NB4 (cell line): ENCODE measurements around the gene DIP2C.

ENCODE experiments used
- MAX ChIP-seq: IDR thresholded peaks from 2 replicates; pipeline ENCODE4 v1.6.1; 2011; ENCODE audit warnings: low read depth, low read length
- TF ChIP-seq, protein P1 (sequence below): IDR thresholded peaks from one replicate; pipeline ENCODE4 v1.5.1; 2012; ENCODE audit warnings: low read depth, low read length

DNA sequence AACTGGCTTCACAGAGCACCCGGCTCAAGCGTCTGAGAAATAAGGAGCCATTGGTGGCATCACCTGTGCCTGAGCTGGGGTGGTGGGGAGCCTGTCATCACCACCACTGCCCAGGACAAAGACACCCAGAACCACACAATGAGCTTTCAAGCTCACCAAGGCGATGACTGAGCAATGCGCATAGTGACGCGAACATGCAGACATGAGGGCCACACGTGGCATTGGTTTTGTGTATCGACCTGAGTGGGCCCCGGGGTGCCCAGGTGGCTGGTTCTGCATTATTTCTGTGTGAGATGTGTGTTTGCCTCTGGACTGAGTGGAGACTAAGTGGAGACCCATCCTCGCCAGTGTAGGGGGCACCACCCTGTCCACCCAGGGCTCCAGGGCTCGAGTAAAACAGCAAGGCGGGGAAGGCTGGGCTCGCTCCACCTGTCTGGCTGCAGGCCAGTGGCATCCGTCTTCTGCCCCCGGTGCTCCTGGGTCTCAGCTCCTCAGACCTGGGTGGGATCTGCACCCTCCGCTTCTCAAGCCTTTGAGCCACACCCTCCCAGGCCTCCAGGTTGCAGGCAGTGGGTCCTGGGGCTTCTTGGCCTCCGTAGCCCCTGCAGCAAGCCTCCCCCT is 92.6 kb downstream of the DIP2C start:
- no peak for TF ChIP-seq MAX
- TF ChIP-seq, protein P1, sequence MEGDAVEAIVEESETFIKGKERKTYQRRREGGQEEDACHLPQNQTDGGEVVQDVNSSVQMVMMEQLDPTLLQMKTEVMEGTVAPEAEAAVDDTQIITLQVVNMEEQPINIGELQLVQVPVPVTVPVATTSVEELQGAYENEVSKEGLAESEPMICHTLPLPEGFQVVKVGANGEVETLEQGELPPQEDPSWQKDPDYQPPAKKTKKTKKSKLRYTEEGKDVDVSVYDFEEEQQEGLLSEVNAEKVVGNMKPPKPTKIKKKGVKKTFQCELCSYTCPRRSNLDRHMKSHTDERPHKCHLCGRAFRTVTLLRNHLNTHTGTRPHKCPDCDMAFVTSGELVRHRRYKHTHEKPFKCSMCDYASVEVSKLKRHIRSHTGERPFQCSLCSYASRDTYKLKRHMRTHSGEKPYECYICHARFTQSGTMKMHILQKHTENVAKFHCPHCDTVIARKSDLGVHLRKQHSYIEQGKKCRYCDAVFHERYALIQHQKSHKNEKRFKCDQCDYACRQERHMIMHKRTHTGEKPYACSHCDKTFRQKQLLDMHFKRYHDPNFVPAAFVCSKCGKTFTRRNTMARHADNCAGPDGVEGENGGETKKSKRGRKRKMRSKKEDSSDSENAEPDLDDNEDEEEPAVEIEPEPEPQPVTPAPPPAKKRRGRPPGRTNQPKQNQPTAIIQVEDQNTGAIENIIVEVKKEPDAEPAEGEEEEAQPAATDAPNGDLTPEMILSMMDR, result no peak
